Kidney epithelial cell (primary cell): ENCODE measurements around the gene AAR2. TPM values are rescaled to one million over a fixed set of nuclear protein-coding genes. Genes with fewer than 3 reads are reported as not detected.

Experiments used
- DNase-seq: peaks from one replicate; pipeline ENCODE4 v3.0.0-alpha.2; 2010; ENCODE audit warnings: low read depth
- H3K27me3 ChIP-seq: 2 replicates; pipeline ENCODE4 v1.6.0; 2011; ENCODE audit warnings: low read length; ENCODE audit not compliant: control insufficient read depth, insufficient read depth
- H3K36me3 ChIP-seq: 2 replicates; pipeline ENCODE4 v1.5.1; 2011; ENCODE audit warnings: low read length; ENCODE audit not compliant: control insufficient read depth, insufficient read depth
- H3K4me3 ChIP-seq: 2 replicates; pipeline ENCODE4 v1.5.1; 2011; ENCODE audit warnings: low read depth, mild to moderate bottlenecking, control low read depth, low read length
- CTCF ChIP-seq: IDR thresholded peaks from 2 replicates; pipeline ENCODE4 v1.5.1; 2011; ENCODE audit warnings: mild to moderate bottlenecking, moderate library complexity, low read length, control low read depth, inconsistent platforms; ENCODE audit not compliant: insufficient read depth, poor library complexity, severe bottlenecking
- total RNA-seq: library from RNA; depleted of rRNA; stranded (reverse); fragments of >200 nt; gene quantifications from 2 replicates; pipeline ENCODE4 v1.2.3, GENCODE V29; 2015

The AAR2 gene
- total RNA-seq, 1 donor from 2014 or later: 30.1 TPM

GRCh38 chr20:36298795-36299339 lies 62.6 kb downstream of the AAR2 start:
- H3K27me3 ChIP-seq: peaks cover 17% of the 10 kb centered on the region
- H3K36me3 ChIP-seq: no peaks in the 10 kb centered on the region
- no peak for DNase-seq
- no peak for TF ChIP-seq CTCF
- no peak overlapping the region for H3K4me3 ChIP-seq

- TF ChIP-seq CTCF: no peak
- H3K36me3 ChIP-seq: no peaks in the 10 kb centered on the region
- peaks cover 19% of the 10 kb centered on the region for H3K27me3 ChIP-seq
- no peak overlapping the region for H3K4me3 ChIP-seq
- DNase-seq: no peak
Observed at GRCh38 chr20:36299459-36299858, 63.2 kb downstream of the AAR2 start.

GRCh38 chr20:36301359-36302119 lies 65.3 kb downstream of the AAR2 start:
- TF ChIP-seq CTCF: no peak
- DNase-seq: no peak
- no peaks in the 10 kb centered on the region for H3K36me3 ChIP-seq
- peaks cover 33% of the 10 kb centered on the region for H3K27me3 ChIP-seq
- H3K4me3 ChIP-seq: no peak overlapping the region

GRCh38 chr20:36303020-36303595 lies 66.8 kb downstream of the AAR2 start:
- Histone ChIP-seq H3K36me3 (no peaks in the 10 kb centered on the region), H3K4me3 (no peak overlapping the region), H3K27me3 (peaks cover 49% of the 10 kb centered on the region)
- no peak for DNase-seq
- no peak for TF ChIP-seq CTCF

- no peak for TF ChIP-seq CTCF
- DNase-seq: no peak
- Histone ChIP-seq H3K4me3 (no peak overlapping the region), H3K36me3 (no peaks in the 10 kb centered on the region), H3K27me3 (peaks cover 53% of the 10 kb centered on the region)
Observed at GRCh38 chr20:36303831-36304230, 67.6 kb downstream of the AAR2 start.
